ENCODE results near the gene CD302. TPM values are rescaled to one million over a fixed set of nuclear protein-coding genes. Genes with fewer than 3 reads are reported as not detected.
"Not testable (repeated sequence)": the region's sequence is repeated elsewhere in the genome, so short reads cannot be mapped to it uniquely, and the experiment has no call there.

The CD302 gene
- polyA plus RNA-seq, 1 experiment = 17.6 TPM

DNA sequence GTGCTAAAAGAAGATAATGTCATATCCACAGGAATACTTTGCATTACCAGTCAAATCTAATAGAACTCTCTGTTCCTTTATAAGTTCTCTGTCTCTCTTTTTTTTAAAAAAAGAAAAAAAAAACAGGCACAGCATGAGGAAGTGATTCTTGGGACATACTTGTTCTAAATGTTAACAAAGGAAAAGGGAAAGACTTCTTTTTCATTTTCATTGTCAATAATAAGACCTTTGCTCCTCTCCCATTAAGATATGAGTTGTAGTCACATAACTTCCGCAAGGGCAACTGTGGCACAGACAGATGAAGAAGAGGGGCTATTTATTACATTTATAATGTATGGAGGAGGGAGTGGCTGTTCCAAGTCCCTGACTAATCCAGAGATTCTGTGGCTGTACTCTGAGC lies 4.7 kb downstream of the CD302 start:
- peaks cover 3% of the 10 kb centered on the region; the same call in 1 of the 2 replicates for H3K9me3 ChIP-seq (ENCODE audit: control insufficient read depth, insufficient read depth, low read length)
- no peak overlapping the region for H3K4me3 ChIP-seq (ENCODE audit: low read depth, low read length)
- no peak for DNase-seq (ENCODE audit: low read depth, low spot score)
- POLR2A ChIA-PET = no interaction called here
- TF ChIP-seq, protein P1, sequence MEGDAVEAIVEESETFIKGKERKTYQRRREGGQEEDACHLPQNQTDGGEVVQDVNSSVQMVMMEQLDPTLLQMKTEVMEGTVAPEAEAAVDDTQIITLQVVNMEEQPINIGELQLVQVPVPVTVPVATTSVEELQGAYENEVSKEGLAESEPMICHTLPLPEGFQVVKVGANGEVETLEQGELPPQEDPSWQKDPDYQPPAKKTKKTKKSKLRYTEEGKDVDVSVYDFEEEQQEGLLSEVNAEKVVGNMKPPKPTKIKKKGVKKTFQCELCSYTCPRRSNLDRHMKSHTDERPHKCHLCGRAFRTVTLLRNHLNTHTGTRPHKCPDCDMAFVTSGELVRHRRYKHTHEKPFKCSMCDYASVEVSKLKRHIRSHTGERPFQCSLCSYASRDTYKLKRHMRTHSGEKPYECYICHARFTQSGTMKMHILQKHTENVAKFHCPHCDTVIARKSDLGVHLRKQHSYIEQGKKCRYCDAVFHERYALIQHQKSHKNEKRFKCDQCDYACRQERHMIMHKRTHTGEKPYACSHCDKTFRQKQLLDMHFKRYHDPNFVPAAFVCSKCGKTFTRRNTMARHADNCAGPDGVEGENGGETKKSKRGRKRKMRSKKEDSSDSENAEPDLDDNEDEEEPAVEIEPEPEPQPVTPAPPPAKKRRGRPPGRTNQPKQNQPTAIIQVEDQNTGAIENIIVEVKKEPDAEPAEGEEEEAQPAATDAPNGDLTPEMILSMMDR (IDR thresholded peaks at IDR 0.05; ENCODE audit: low read depth, low read length) = no peak
- H3K27me3 ChIP-seq (ENCODE audit: control insufficient read depth, insufficient read depth, low read length) = peaks cover under 1% of the 10 kb centered on the region
- CTCF ChIA-PET = no interaction called here
- no peak overlapping the region for H3K27ac ChIP-seq (ENCODE audit: low read depth, low read length)

DNA sequence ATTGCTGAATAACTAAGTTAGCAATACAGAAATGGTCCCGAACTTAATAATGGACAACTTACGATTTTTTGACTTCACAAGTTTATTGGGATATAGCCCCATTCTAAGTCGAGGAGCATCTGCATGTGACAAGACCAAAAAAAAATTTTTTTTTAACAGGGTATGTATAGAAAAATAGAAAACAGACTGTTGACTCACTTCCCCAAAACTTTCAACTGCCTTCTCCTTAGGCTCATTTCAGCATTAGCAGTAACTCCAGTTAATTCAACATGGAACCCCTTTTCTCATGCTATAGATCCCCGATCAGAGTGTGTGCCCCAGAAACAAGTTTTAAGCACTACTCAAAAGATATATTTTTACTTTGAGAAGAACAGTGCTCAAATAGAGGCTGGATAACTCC lies 5.4 kb downstream of the CD302 start:
- DNase-seq (ENCODE audit: low read depth, low spot score) = no peak
- H3K4me3 ChIP-seq (ENCODE audit: low read depth, low read length) = no peak overlapping the region
- ChIA-PET POLR2A (no interaction called here), CTCF (no interaction called here)
- H3K9me3 ChIP-seq (ENCODE audit: control insufficient read depth, insufficient read depth, low read length) = peaks cover under 1% of the 10 kb centered on the region; the same call in 1 of the 2 replicates
- no peaks in the 10 kb centered on the region for H3K27me3 ChIP-seq (ENCODE audit: control insufficient read depth, insufficient read depth, low read length)
- H3K27ac ChIP-seq (ENCODE audit: low read depth, low read length) = no peak overlapping the region
- TF ChIP-seq, protein P1 (IDR thresholded peaks at IDR 0.05; ENCODE audit: low read depth, low read length) = no peak

DNA sequence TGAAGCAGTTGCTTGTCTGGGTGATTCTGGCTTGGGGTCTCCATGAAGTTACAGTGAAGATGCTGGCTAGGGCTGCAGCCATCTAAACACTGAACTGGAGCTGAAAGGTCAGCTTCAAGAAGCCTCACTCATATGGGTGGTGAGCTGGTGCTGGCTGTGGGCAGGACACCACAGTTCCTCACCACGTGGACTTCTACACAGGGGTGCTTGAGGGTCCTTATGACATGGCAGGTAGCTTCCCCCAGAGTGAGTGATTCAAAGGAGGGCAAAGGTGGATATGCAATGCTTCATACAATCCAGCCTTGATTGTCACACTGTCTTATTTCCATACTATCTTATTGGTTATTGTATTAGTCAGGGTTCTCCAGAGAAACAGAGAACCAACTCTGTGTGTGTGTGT lies 6.0 kb downstream of the CD302 start:
- DNase-seq (ENCODE audit: low read depth, low spot score) = no peak
- TF ChIP-seq, protein P1 (IDR thresholded peaks at IDR 0.05; ENCODE audit: low read depth, low read length) = no peak
- CTCF ChIA-PET = no interaction called here

DNA sequence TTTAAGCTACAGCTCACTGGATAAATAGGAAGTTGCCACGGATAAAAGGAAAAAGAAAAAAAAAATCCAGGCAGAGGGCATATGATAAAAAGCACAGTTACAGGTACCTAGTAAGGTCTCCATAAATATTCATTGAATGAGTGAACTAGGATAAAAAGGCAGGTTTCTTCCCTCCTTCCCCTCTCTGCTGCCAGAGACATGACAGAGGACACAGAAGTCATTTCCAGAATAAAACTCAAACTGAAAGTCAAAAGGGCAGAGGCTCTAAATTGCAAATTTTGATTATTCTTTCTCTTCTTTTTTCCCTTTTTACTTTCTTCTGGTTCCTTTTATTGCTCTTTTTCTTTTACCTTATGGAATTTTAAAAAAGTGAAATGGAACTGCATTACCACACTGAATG lies 7.7 kb downstream of the CD302 start:
- H3K4me3 ChIP-seq (ENCODE audit: low read depth, low read length) = no peak overlapping the region
- POLR2A ChIA-PET = interaction anchor here (0.6 kb wide), 1 partner anchor 191 kb away, joined by 3 read pairs; no protein-coding TSS in a partner anchor
- TF ChIP-seq, protein P1 (IDR thresholded peaks at IDR 0.05; ENCODE audit: low read depth, low read length) = no peak
- no peak overlapping the region for H3K27ac ChIP-seq (ENCODE audit: low read depth, low read length)
- CTCF ChIA-PET = no interaction called here
- no peaks in the 10 kb centered on the region for H3K27me3 ChIP-seq (ENCODE audit: control insufficient read depth, insufficient read depth, low read length)
- DNase-seq (ENCODE audit: low read depth, low spot score) = no peak
- H3K9me3 ChIP-seq (ENCODE audit: control insufficient read depth, insufficient read depth, low read length) = no peaks in the 10 kb centered on the region

More for the DNA sequence above, 6.0 kb downstream of the CD302 start:
- POLR2A ChIA-PET = no interaction called here
- Histone ChIP-seq H3K27ac (ENCODE audit: low read depth, low read length) (no peak overlapping the region), H3K9me3 (ENCODE audit: control insufficient read depth, insufficient read depth, low read length) (no peaks in the 10 kb centered on the region), H3K4me3 (ENCODE audit: low read depth, low read length) (no peak overlapping the region), H3K27me3 (ENCODE audit: control insufficient read depth, insufficient read depth, low read length) (no peaks in the 10 kb centered on the region)

DNA sequence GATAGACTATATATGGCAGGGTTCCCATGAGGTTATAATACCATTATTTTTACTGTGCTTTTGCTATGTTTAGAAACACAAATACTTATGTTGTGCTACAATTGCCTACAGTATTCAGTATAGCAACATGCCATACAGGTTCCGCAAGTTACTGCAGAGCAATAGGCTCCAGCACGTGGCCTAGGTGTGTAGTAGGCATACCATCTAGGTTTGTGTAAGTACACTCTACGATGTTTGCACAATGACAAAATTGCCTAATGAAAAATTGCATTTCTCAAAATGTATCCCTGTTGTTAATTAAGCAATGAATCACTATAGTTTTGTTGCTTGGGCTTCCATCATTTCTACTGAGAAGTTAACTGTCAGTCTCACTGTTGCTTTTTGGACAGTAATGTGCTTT lies 9.8 kb downstream of the CD302 start:
- CTCF ChIA-PET = no interaction called here
- TF ChIP-seq, protein P1 (IDR thresholded peaks at IDR 0.05; ENCODE audit: low read depth, low read length) = no peak
- no peaks in the 10 kb centered on the region for H3K27me3 ChIP-seq (ENCODE audit: control insufficient read depth, insufficient read depth, low read length)
- no peaks in the 10 kb centered on the region for H3K9me3 ChIP-seq (ENCODE audit: control insufficient read depth, insufficient read depth, low read length)
- no peak overlapping the region for H3K4me3 ChIP-seq (ENCODE audit: low read depth, low read length)
- POLR2A ChIA-PET = no interaction called here
- no peak for DNase-seq (ENCODE audit: low read depth, low spot score)
- no peak overlapping the region for H3K27ac ChIP-seq (ENCODE audit: low read depth, low read length)

DNA sequence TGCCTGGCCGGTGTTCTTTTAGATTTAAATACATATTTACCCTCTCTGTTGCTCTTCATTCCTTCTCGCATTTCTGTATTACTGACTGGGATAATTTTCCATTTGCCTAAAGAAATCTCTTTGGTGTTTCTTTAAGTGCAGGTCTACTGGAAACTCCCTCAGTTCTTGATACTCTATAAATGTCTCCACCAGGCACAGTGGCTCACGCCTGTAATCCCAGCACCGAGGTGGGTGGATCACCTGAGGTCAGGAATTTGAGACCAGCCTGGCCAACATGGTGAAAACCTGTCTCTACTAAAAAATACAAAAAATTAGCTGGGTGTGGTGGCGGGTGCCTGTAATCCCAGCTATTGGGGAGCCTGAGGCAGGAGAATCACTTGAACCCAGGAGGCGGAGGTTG lies 10.4 kb downstream of the CD302 start:
- H3K27me3 ChIP-seq (ENCODE audit: control insufficient read depth, insufficient read depth, low read length); H3K27ac ChIP-seq (ENCODE audit: low read depth, low read length); DNase-seq (ENCODE audit: low read depth, low spot score); H3K9me3 ChIP-seq (ENCODE audit: control insufficient read depth, insufficient read depth, low read length); CTCF ChIA-PET; POLR2A ChIA-PET; H3K4me3 ChIP-seq (ENCODE audit: low read depth, low read length): not testable (repeated sequence)

All from AG04450 (cell line).